GM12878 (cell line): ENCODE data around the gene FER1L5. TPM values are rescaled to one million over a fixed set of nuclear protein-coding genes. Genes with fewer than 3 reads are reported as not detected.

Source experiments
- ATAC-seq: fragments of 200-7000 bp; cut with Tn5 transposase; 3 replicates; pipeline ENCODE4 v1.9.1; 2020; ENCODE audit warnings: mild to moderate bottlenecking, moderate library complexity
- BruUV-seq: library from RNA; stranded (reverse); fragments of 400-500 nt; replicated peaks from 2 replicates; lab custom pipeline; 2021; lab: Mats Ljungman, UMichigan
- CTCF ChIA-PET: fragments of 300-600 bp; sonication (Branson Sonifier 250); formaldehyde crosslinking; extraction: SDS; loops from one replicate; lab custom pipeline; 2021; ENCODE audit warnings: inconsistent platforms; lab: Yijun Ruan, JAX
- POLR2A ChIA-PET: fragments of 350-600 bp; formaldehyde crosslinking; extraction: SDS; loops from one replicate; lab custom pipeline; 2021; ENCODE audit warnings: inconsistent platforms; lab: Charles Lee
- RAD21 ChIA-PET: fragments of 300-600 bp; sonication (Branson Sonifier 250); formaldehyde crosslinking; loops from one replicate; lab custom pipeline; 2023; ENCODE audit warnings: antibody characterized with exemption; ENCODE audit not compliant: unreplicated experiment; lab: Charles Lee
- SMC1A ChIA-PET: fragments of 300-600 bp; sonication (Branson Sonifier 250); formaldehyde crosslinking; loops from one replicate; lab custom pipeline; 2023; ENCODE audit not compliant: unreplicated experiment, uncharacterized antibody; lab: Charles Lee
- DNase-seq: peaks from one replicate; pipeline ENCODE4 v3.0.0-alpha.2; 2011; ENCODE audit warnings: low read depth, low spot score
- FAIRE-seq: peaks from 3 replicates; lab custom pipeline; 2011; peaks lifted over from hg19 to GRCh38; lab: Jason Lieb, UNC
- H2AFZ ChIP-seq: 2 replicates; pipeline ENCODE4 v1.6.0; 2011; ENCODE audit warnings: low read depth, low read length, control low read depth; ENCODE audit not compliant: control insufficient read depth
- H3K27ac ChIP-seq: 2 replicates; pipeline ENCODE4 v1.5.1; 2011; ENCODE audit warnings: control low read depth; ENCODE audit not compliant: control insufficient read depth, insufficient read depth
- H3K27me3 ChIP-seq, 2 experiments: replicated peaks in 1 of 2; 2 replicates each; pipeline versions ENCODE4 v1.6.0 to v1.6.1; 2011; ENCODE audit warnings: low read length in 1 of 2; ENCODE audit not compliant: control insufficient read depth in 2 of 2, insufficient read depth in 2 of 2
- H3K36me3 ChIP-seq, 2 experiments: 2 replicates each; pipeline ENCODE4 v1.5.1; 2011; ENCODE audit warnings: low read length in 1 of 2; ENCODE audit not compliant: control insufficient read depth in 2 of 2, insufficient read depth in 2 of 2
- H3K4me1 ChIP-seq: 2 replicates; pipeline ENCODE4 v1.6.1; 2011; ENCODE audit warnings: mild to moderate bottlenecking, low read length, moderate library complexity, mixed read lengths; ENCODE audit not compliant: control insufficient read depth, insufficient read depth
- H3K4me2 ChIP-seq: 2 replicates; pipeline ENCODE4 v1.6.0; 2011; ENCODE audit warnings: control low read depth; ENCODE audit not compliant: control insufficient read depth, insufficient read depth
- H3K4me3 ChIP-seq: fragments of 200-600 bp; sonication (generic); 2 replicates; pipeline ENCODE4 v1.5.1; 2016
- H3K79me2 ChIP-seq: 2 replicates; pipeline ENCODE4 v1.6.0; 2011; ENCODE audit warnings: low read length; ENCODE audit not compliant: control insufficient read depth, insufficient read depth
- H3K9ac ChIP-seq: 2 replicates; pipeline ENCODE4 v1.8.0; 2011; ENCODE audit warnings: low read length, control low read depth, mixed read lengths; ENCODE audit not compliant: control insufficient read depth, insufficient read depth
- H3K9me3 ChIP-seq: replicated peaks from 3 replicates; pipeline ENCODE4 v1.5.1; 2011; ENCODE audit warnings: mild to moderate bottlenecking, low read length; ENCODE audit not compliant: control insufficient read depth, insufficient read depth
- H4K20me1 ChIP-seq: 2 replicates; pipeline ENCODE4 v1.6.0; 2011; ENCODE audit not compliant: control insufficient read depth, insufficient read depth
- CBFB ChIP-seq: IDR thresholded peaks from 2 replicates; pipeline ENCODE4 v1.6.1; 2016; ENCODE audit warnings: antibody characterized with exemption, low read depth
- DPF2 ChIP-seq: fragments of 450-650 bp; IDR thresholded peaks from 2 replicates; pipeline ENCODE4 v1.6.1; 2017; ENCODE audit warnings: mild to moderate bottlenecking
- EZH2 ChIP-seq: IDR thresholded peaks from 2 replicates; pipeline ENCODE4 v1.6.1; 2012; ENCODE audit warnings: low read depth, mild to moderate bottlenecking, control low read depth, inconsistent platforms, low read length, borderline replicate concordance; ENCODE audit not compliant: control insufficient read depth
- KAT2A ChIP-seq: conservative IDR thresholded peaks from 2 replicates; pipeline ENCODE4 v1.6.1; 2011; ENCODE audit warnings: low read depth, low read length; ENCODE audit not compliant: control insufficient read depth
- KDM1A ChIP-seq: fragments of 200-600 bp; sonication (generic); IDR thresholded peaks from 2 replicates; pipeline ENCODE4 v1.6.1; 2016; ENCODE audit warnings: borderline replicate concordance
- NBN ChIP-seq: fragments of 450-650 bp; IDR thresholded peaks from 2 replicates; pipeline ENCODE4 v1.6.1; 2016
- NR2C2 ChIP-seq: IDR thresholded peaks from 2 replicates; pipeline ENCODE4 v1.6.1; 2011; ENCODE audit warnings: borderline replicate concordance, low read depth; ENCODE audit not compliant: control insufficient read depth, insufficient read length
- YY1 ChIP-seq: IDR thresholded peaks from 2 replicates; pipeline ENCODE4 v1.6.1; 2011; ENCODE audit warnings: low read depth, mild to moderate bottlenecking, low read length
- WGBS: methylation state at CpG from one replicate; pipeline ENCODE4 v1.1.6; 2016; ENCODE audit warnings: low lambda C conversion rate; ENCODE audit not compliant: insufficient replicate concordance, insufficient coverage; ENCODE audit errors: missing lambda C conversion rate; 5-methylcytosine and 5-hydroxymethylcytosine counted together
- in situ Hi-C: fragments of 300-500 bp; cut with MboI; formaldehyde crosslinking; loops from 9 replicates; pipeline ENCODE4 v1.14.3; 2018; ENCODE audit warnings: mixed read lengths
- intact Hi-C: fragments of 100-400 bp; cut with micrococcal nuclease; formaldehyde crosslinking; loops from one replicate; pipeline ENCODE4 v1.14.2; 2022; ENCODE audit not compliant: unreplicated experiment
- polyA plus RNA-seq, 11 experiments: library from polyadenylated mRNA; depleted of rRNA in 4 of 11; unstranded in 6 of 11; stranded (reverse) in 5 of 11; fragments of >200 nt; fragmentation: Nextera tagmentation in 4 of 11; fragmentation: Illumina TruSeq in 1 of 11; extraction: Ambion mirVana in 4 of 11; extraction: Trizol in 1 of 11; gene quantifications; 1 replicate in 1 of 11; 2 replicates in 10 of 11; pipeline versions ENCODE4 v1.2.1 to v1.2.3, GENCODE V29; 2011 to 2016; ENCODE audit warnings: inconsistent platforms in 2 of 11, missing spikeins in 2 of 11, low read depth in 1 of 11
- total RNA-seq, 4 experiments: library from RNA; depleted of rRNA in 3 of 4; stranded (reverse); fragments of >200 nt in 3 of 4; fragmentation: Illumina TruSeq in 1 of 4; extraction: Trizol in 1 of 4; gene quantifications; 2 replicates each; pipeline versions ENCODE4 v1.2.1 to v1.2.3, GENCODE V29; 2013 to 2021
- TF ChIP-seq, protein P1 (sequence below): fragments of 450-650 bp; IDR thresholded peaks from 2 replicates; pipeline ENCODE4 v1.6.1; 2018; ENCODE audit warnings: borderline replicate concordance, mild to moderate bottlenecking; ENCODE audit not compliant: partially characterized antibody
- TF ChIP-seq, protein P2 (sequence below): fragments of 450-650 bp; IDR thresholded peaks from 2 replicates; pipeline ENCODE4 v1.6.1; 2018; ENCODE audit warnings: mild to moderate bottlenecking, low read depth, moderate library complexity; ENCODE audit not compliant: partially characterized antibody
- TF ChIP-seq, protein P3 (sequence below): fragments of 450-650 bp; IDR thresholded peaks from 2 replicates; pipeline ENCODE4 v1.6.1; 2017; ENCODE audit warnings: antibody characterized with exemption, mild to moderate bottlenecking, moderate library complexity
- TF ChIP-seq, protein P4 (sequence below): fragments of 450-650 bp; IDR thresholded peaks from 2 replicates; pipeline ENCODE4 v1.6.1; 2017; ENCODE audit warnings: mild to moderate bottlenecking, moderate library complexity

Gene FER1L5
- total and polyA plus RNA-seq, 10 of the 15 experiments (the other 5 are each of a cell fraction or from before 2014, with no cell fraction given), result not detected

DNA sequence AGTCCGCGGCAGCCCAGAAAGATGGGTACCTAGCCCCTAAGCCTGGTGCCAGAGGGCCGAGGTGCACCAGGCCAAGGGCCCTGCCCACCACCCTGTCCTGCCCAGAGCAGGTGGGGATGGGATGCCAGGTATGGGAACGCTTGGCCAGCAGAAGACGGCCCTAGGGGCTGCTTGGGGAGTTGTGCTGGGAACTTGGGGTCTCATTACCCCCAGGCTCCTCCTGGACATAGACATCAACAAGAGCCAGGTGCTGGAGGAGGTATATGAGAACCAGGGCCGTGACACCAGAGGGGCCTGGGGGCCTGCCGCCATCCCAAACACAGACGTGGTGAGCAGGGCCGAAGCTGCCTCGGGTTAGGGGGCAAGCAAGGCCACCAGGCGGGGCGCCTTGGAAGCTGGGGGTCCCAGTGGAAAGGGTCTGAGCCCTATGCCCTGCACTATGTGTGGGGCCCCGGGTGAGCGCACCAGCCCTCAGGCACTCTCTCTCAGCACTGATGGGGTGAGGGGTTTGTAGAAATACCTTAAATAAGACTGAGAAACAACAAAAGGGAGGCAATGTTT lies 46.9 kb downstream of the FER1L5 start:
- Histone ChIP-seq H3K4me3 (no peak overlapping the region), H3K9ac (no peak overlapping the region), H2AFZ (no peak overlapping the region), H3K4me2 (no peak overlapping the region), H3K4me1 (no peaks in the 10 kb centered on the region), H3K79me2 (no peaks in the 10 kb centered on the region), H3K36me3 (no peaks in the 10 kb centered on the region), H3K9me3 (no peaks in the 10 kb centered on the region), H4K20me1 (no peaks in the 10 kb centered on the region), H3K27me3 (no peaks in the 10 kb centered on the region; a peak in 1 of 4 replicates), H3K27ac (no peak overlapping the region)
- FAIRE-seq, result no peak
- BruUV-seq, result no TSS peak
- no peak for ATAC-seq
- POLR2A ChIA-PET, result interaction anchor here (0.5 kb wide), 1 partner anchor 155 kb away, joined by 3 read pairs; no protein-coding TSS in a partner anchor
- CTCF ChIA-PET, result no interaction called here
- in situ Hi-C loops (no loop called here), intact Hi-C loops (no loop called here)
- WGBS, result 37% methylated on average over 14 of the region's 14 CpGs
- SMC1A ChIA-PET, result no interaction called here
- RAD21 ChIA-PET, result no interaction called here
- no peak for DNase-seq
- TF ChIP-seq, protein P1, sequence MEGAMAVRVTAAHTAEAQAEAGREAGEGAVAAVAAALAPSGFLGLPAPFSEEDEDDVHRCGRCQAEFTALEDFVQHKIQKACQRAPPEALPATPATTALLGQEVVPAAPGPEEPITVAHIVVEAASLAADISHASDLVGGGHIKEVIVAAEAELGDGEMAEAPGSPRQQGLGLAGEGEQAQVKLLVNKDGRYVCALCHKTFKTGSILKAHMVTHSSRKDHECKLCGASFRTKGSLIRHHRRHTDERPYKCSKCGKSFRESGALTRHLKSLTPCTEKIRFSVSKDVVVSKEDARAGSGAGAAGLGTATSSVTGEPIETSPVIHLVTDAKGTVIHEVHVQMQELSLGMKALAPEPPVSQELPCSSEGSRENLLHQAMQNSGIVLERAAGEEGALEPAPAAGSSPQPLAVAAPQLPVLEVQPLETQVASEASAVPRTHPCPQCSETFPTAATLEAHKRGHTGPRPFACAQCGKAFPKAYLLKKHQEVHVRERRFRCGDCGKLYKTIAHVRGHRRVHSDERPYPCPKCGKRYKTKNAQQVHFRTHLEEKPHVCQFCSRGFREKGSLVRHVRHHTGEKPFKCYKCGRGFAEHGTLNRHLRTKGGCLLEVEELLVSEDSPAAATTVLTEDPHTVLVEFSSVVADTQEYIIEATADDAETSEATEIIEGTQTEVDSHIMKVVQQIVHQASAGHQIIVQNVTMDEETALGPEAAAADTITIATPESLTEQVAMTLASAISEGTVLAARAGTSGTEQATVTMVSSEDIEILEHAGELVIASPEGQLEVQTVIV, result no peak
- TF ChIP-seq, protein P2, sequence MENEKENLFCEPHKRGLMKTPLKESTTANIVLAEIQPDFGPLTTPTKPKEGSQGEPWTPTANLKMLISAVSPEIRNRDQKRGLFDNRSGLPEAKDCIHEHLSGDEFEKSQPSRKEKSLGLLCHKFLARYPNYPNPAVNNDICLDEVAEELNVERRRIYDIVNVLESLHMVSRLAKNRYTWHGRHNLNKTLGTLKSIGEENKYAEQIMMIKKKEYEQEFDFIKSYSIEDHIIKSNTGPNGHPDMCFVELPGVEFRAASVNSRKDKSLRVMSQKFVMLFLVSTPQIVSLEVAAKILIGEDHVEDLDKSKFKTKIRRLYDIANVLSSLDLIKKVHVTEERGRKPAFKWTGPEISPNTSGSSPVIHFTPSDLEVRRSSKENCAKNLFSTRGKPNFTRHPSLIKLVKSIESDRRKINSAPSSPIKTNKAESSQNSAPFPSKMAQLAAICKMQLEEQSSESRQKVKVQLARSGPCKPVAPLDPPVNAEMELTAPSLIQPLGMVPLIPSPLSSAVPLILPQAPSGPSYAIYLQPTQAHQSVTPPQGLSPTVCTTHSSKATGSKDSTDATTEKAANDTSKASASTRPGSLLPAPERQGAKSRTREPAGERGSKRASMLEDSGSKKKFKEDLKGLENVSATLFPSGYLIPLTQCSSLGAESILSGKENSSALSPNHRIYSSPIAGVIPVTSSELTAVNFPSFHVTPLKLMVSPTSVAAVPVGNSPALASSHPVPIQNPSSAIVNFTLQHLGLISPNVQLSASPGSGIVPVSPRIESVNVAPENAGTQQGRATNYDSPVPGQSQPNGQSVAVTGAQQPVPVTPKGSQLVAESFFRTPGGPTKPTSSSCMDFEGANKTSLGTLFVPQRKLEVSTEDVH, result no peak
- TF ChIP-seq, protein P3, sequence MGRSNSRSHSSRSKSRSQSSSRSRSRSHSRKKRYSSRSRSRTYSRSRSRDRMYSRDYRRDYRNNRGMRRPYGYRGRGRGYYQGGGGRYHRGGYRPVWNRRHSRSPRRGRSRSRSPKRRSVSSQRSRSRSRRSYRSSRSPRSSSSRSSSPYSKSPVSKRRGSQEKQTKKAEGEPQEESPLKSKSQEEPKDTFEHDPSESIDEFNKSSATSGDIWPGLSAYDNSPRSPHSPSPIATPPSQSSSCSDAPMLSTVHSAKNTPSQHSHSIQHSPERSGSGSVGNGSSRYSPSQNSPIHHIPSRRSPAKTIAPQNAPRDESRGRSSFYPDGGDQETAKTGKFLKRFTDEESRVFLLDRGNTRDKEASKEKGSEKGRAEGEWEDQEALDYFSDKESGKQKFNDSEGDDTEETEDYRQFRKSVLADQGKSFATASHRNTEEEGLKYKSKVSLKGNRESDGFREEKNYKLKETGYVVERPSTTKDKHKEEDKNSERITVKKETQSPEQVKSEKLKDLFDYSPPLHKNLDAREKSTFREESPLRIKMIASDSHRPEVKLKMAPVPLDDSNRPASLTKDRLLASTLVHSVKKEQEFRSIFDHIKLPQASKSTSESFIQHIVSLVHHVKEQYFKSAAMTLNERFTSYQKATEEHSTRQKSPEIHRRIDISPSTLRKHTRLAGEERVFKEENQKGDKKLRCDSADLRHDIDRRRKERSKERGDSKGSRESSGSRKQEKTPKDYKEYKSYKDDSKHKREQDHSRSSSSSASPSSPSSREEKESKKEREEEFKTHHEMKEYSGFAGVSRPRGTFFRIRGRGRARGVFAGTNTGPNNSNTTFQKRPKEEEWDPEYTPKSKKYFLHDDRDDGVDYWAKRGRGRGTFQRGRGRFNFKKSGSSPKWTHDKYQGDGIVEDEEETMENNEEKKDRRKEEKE, result no peak
- TF ChIP-seq NBN (no peak), KAT2A (no peak), DPF2 (no peak), NR2C2 (no peak), YY1 (no peak), CBFB (no peak), EZH2 (no peak), KDM1A (no peak)
- TF ChIP-seq, protein P4, sequence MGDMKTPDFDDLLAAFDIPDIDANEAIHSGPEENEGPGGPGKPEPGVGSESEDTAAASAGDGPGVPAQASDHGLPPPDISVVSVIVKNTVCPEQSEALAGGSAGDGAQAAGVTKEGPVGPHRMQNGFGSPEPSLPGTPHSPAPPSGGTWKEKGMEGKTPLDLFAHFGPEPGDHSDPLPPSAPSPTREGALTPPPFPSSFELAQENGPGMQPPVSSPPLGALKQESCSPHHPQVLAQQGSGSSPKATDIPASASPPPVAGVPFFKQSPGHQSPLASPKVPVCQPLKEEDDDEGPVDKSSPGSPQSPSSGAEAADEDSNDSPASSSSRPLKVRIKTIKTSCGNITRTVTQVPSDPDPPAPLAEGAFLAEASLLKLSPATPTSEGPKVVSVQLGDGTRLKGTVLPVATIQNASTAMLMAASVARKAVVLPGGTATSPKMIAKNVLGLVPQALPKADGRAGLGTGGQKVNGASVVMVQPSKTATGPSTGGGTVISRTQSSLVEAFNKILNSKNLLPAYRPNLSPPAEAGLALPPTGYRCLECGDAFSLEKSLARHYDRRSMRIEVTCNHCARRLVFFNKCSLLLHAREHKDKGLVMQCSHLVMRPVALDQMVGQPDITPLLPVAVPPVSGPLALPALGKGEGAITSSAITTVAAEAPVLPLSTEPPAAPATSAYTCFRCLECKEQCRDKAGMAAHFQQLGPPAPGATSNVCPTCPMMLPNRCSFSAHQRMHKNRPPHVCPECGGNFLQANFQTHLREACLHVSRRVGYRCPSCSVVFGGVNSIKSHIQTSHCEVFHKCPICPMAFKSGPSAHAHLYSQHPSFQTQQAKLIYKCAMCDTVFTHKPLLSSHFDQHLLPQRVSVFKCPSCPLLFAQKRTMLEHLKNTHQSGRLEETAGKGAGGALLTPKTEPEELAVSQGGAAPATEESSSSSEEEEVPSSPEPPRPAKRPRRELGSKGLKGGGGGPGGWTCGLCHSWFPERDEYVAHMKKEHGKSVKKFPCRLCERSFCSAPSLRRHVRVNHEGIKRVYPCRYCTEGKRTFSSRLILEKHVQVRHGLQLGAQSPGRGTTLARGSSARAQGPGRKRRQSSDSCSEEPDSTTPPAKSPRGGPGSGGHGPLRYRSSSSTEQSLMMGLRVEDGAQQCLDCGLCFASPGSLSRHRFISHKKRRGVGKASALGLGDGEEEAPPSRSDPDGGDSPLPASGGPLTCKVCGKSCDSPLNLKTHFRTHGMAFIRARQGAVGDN, result no peak
